Measurements from ENCODE around the gene TRDN.

- TF ChIP-seq, protein P1, sequence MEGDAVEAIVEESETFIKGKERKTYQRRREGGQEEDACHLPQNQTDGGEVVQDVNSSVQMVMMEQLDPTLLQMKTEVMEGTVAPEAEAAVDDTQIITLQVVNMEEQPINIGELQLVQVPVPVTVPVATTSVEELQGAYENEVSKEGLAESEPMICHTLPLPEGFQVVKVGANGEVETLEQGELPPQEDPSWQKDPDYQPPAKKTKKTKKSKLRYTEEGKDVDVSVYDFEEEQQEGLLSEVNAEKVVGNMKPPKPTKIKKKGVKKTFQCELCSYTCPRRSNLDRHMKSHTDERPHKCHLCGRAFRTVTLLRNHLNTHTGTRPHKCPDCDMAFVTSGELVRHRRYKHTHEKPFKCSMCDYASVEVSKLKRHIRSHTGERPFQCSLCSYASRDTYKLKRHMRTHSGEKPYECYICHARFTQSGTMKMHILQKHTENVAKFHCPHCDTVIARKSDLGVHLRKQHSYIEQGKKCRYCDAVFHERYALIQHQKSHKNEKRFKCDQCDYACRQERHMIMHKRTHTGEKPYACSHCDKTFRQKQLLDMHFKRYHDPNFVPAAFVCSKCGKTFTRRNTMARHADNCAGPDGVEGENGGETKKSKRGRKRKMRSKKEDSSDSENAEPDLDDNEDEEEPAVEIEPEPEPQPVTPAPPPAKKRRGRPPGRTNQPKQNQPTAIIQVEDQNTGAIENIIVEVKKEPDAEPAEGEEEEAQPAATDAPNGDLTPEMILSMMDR (IDR thresholded peaks at IDR 0.05): no peak
- no peak for TF ChIP-seq POLR2A (IDR thresholded peaks at IDR 0.05)
These were observed 264.0 kb downstream of the TRDN start for GRCh38 chr6:123372737-123373136.

Measured in esophagus squamous epithelium (tissue), 4 donors.